ENCODE results near the gene CDK11B.

DNA sequence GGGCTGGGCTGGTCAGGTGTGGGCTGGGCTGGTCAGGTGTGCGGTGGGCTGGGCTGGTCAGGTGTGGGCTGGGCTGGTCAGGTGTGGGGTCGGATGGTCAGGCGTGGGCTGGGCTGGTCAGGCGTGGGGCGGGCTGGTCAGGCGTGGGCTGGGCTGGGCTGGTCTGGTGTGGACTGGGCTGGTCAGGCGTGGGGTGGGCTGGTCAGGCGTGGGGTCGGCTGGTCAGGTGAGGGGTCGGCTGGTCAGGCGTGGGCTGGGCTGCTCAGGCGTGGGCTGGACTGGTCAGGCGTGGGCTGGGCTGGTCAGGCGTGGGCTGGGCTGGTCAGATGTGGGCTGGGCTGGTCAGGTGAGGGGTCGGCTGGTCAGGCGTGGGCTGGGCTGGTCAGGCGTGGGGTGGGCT is 53.1 kb downstream of the CDK11B start:
- TF ChIP-seq ELF4 (IDR thresholded peaks at IDR 0.05) (no peak), TARDBP (IDR thresholded peaks at IDR 0.05) (no peak), FOXM1 (IDR thresholded peaks at IDR 0.05; ENCODE audit: borderline replicate concordance) (no peak), HDGF (IDR thresholded peaks at IDR 0.05; ENCODE audit: borderline replicate concordance) (no peak), CTBP1 (IDR thresholded peaks at IDR 0.05; ENCODE audit: borderline replicate concordance) (no peak), L3MBTL2 (conservative IDR thresholded peaks at IDR 0.05) (no peak), SP1 (IDR thresholded peaks at IDR 0.05) (no peak), ZNF384 (IDR thresholded peaks at IDR 0.05) (no peak), FOXA1 (IDR thresholded peaks at IDR 0.05) (no peak)
